Testis (tissue), 3 donors: ENCODE measurements around the gene MTUS2. TPM values are rescaled to one million over a fixed set of nuclear protein-coding genes. Genes with fewer than 3 reads are reported as not detected.

ENCODE experiments used
- DNase-seq: peaks from one replicate; pipeline ENCODE4 v3.0.0-alpha.2; 2019
- H3K27ac ChIP-seq, 2 donors: fragments of 200-600 bp; sonication (generic); one replicate each; pipeline ENCODE4 v1.5.1; 2019
- H3K27me3 ChIP-seq: fragments of 200-600 bp; sonication (generic); one replicate; pipeline ENCODE4 v1.5.1; 2019
- H3K36me3 ChIP-seq: fragments of 200-600 bp; sonication (generic); one replicate; pipeline ENCODE4 v1.5.1; 2017; ENCODE audit warnings: low read depth; ENCODE audit errors: missing control alignments
- H3K4me1 ChIP-seq: fragments of 200-600 bp; sonication (generic); one replicate; pipeline ENCODE4 v1.5.1; 2019
- H3K4me3 ChIP-seq, 2 donors: fragments of 200-600 bp; sonication (generic); one replicate each; pipeline ENCODE4 v1.5.1; 2017 to 2019
- H3K9me3 ChIP-seq: fragments of 200-600 bp; sonication (generic); one replicate; pipeline ENCODE4 v1.5.1; 2017
- CTCF ChIP-seq, 3 experiments: fragments of 450-650 bp in 2 of 3; fragments of 200-600 bp in 1 of 3; sonication (generic) in 1 of 3; IDR thresholded peaks; one replicate each; pipeline ENCODE4 v1.5.1; 2016 to 2019; ENCODE audit warnings: antibody characterized with exemption in 3 of 3, mild to moderate bottlenecking in 2 of 3, moderate library complexity in 1 of 3
- POLR2A ChIP-seq: fragments of 450-650 bp; IDR thresholded peaks from one replicate; pipeline ENCODE4 v1.6.1; 2017; ENCODE audit warnings: antibody characterized with exemption, mild to moderate bottlenecking, moderate library complexity
- WGBS, 2 donors: methylation state at CpG; one replicate each; pipeline ENCODE4 v1.1.5; 2018; 5-methylcytosine and 5-hydroxymethylcytosine counted together
- intact Hi-C: fragments of 100-400 bp; cut with DNase I; formaldehyde crosslinking; loops from one replicate; pipeline ENCODE4 v1.15.1; 2023; ENCODE audit warnings: low total_unique reads
- polyA plus RNA-seq: library from polyadenylated mRNA; stranded (reverse); fragments of 350-450 nt; fragmentation: Illumina TruSeq; extraction: RNeasy Lipid Tissue Mini Kit (QIAGEN cat#74804); gene quantifications from one replicate; pipeline ENCODE4 v1.2.3, GENCODE V29; 2014; ENCODE audit warnings: low read depth, low replicate concordance; ENCODE audit not compliant: insufficient read depth
- total RNA-seq, 2 donors: library from RNA; depleted of rRNA; stranded (reverse); fragments of >200 nt; gene quantifications; one replicate each; pipeline ENCODE4 v1.2.3, GENCODE V29; 2016

Gene MTUS2
- total and polyA plus RNA-seq, 3 donors from 2014 or later, result 2.1 to 9.2 (median 8.3) TPM

GRCh38 chr13:28864544-28864943, 44.4 kb downstream of the MTUS2 start:
- no peaks in the 10 kb centered on the region for H3K4me1 ChIP-seq
- H3K9me3 ChIP-seq, result no peaks in the 10 kb centered on the region
- no peak overlapping the region for H3K4me3 ChIP-seq
- TF ChIP-seq CTCF (IDR thresholded peaks at IDR 0.05) (no peak), POLR2A (no peak)
- 0% methylated on average over 1 of the region's 1 CpG for WGBS, 2 donors
- H3K27me3 ChIP-seq, result no peaks in the 10 kb centered on the region
- intact Hi-C loops, result no loop called here
- DNase-seq, result no peak
- H3K36me3 ChIP-seq, result no peaks in the 10 kb centered on the region
- H3K27ac ChIP-seq, result no peak overlapping the region

DNA sequence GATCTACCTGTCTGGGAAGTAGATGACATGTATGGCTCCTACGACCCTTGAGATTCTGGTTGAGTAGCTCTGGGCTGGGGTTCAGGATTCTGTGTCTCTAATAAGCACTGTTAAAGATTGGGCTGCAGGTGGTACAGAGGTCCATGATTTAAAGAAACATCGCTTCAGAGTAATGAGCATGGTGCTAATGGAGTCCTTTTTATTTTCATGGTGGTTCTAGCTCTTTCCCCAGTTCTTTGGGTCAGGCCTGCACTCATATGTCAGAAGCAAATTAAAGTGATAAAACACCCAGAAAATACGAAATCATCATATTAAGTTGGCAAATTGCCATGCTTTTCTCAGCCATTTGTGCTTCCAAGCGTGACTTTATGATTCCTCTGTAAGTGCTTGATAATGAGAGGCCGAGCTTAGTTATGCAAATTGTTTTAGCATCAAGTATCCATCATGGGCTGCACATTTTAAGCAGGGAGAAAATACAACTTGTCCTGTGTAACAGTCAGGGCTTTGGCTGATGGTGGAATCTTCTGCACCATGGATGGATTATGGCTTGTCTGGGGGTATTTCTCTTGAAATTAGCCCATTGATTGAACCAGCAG, 45.1 kb downstream of the MTUS2 start:
- TF ChIP-seq CTCF (IDR thresholded peaks at IDR 0.05) (no peak), POLR2A (no peak)
- Histone ChIP-seq H3K36me3 (no peaks in the 10 kb centered on the region), H3K4me1 (no peaks in the 10 kb centered on the region), H3K27ac (no peak overlapping the region), H3K27me3 (no peaks in the 10 kb centered on the region), H3K9me3 (no peaks in the 10 kb centered on the region), H3K4me3 (no peak overlapping the region)
- WGBS, 2 donors, result 67 to 75% methylated on average over 5 of the region's 5 CpGs
- intact Hi-C loops, result no loop called here
- no peak for DNase-seq

- Histone ChIP-seq H3K9me3 (no peaks in the 10 kb centered on the region), H3K36me3 (no peaks in the 10 kb centered on the region), H3K4me3 (no peak overlapping the region), H3K27ac (no peak overlapping the region), H3K4me1 (no peaks in the 10 kb centered on the region), H3K27me3 (no peaks in the 10 kb centered on the region)
- TF ChIP-seq CTCF (IDR thresholded peaks at IDR 0.05), result no peak
- TF ChIP-seq POLR2A, result no peak
- WGBS, 2 donors, result 65 to 68% methylated on average over 7 of the region's 7 CpGs
- intact Hi-C loops, result no loop called here
- no peak for DNase-seq
Observed at GRCh38 chr13:28865951-28866350, 45.8 kb downstream of the MTUS2 start.

DNA sequence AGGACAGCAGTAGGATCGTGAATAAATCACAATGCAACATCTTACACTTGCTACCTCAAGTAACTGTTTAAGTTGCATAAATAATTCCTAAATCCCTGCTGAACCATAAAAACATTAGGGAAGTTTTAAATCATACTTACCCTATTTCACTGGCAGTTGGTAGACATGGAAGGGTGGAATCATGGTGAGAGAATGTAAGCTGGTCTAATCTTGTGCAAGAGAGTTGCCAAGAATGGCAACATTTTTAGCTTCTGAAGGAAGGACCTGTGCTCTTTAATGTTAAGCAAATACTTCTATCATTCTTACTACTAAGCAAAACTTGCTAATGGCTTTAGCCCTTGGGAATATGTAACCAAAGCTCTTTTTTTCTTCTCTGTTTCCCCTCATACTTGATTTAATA, 46.8 kb downstream of the MTUS2 start:
- no peaks in the 10 kb centered on the region for H3K9me3 ChIP-seq
- H3K27me3 ChIP-seq, result no peaks in the 10 kb centered on the region
- intact Hi-C loops, result no loop called here
- no peaks in the 10 kb centered on the region for H3K4me1 ChIP-seq
- no peak overlapping the region for H3K27ac ChIP-seq
- TF ChIP-seq CTCF (IDR thresholded peaks at IDR 0.05), result no peak
- no peak for TF ChIP-seq POLR2A
- DNase-seq, result no peak
- WGBS, 2 donors, result 83 to 98% methylated on average over 1 of the region's 1 CpG
- H3K4me3 ChIP-seq, result no peak overlapping the region
- H3K36me3 ChIP-seq, result no peaks in the 10 kb centered on the region

- Histone ChIP-seq H3K27me3 (no peaks in the 10 kb centered on the region), H3K9me3 (no peaks in the 10 kb centered on the region), H3K27ac (no peak overlapping the region), H3K4me3 (no peak overlapping the region), H3K4me1 (no peaks in the 10 kb centered on the region), H3K36me3 (no peaks in the 10 kb centered on the region)
- 88 to 94% methylated on average over 1 of the region's 1 CpG for WGBS, 2 donors
- DNase-seq, result no peak
- TF ChIP-seq CTCF (IDR thresholded peaks at IDR 0.05) (no peak), POLR2A (no peak)
- intact Hi-C loops, result no loop called here
Observed at GRCh38 chr13:28867564-28867963, 47.4 kb downstream of the MTUS2 start.
